CD4-positive, alpha-beta T cell treated with Interferon gamma for 1 hour (primary cell): ENCODE data around the gene UBTF.

ENCODE experiments used
- DNase-seq: peaks from one replicate; pipeline ENCODE4 v3.0.0-alpha.2; 2020

The UBTF gene

GRCh38 chr17:44164476-44164875, 55.0 kb downstream of the UBTF start:
- DNase-seq, result no peak

DNA sequence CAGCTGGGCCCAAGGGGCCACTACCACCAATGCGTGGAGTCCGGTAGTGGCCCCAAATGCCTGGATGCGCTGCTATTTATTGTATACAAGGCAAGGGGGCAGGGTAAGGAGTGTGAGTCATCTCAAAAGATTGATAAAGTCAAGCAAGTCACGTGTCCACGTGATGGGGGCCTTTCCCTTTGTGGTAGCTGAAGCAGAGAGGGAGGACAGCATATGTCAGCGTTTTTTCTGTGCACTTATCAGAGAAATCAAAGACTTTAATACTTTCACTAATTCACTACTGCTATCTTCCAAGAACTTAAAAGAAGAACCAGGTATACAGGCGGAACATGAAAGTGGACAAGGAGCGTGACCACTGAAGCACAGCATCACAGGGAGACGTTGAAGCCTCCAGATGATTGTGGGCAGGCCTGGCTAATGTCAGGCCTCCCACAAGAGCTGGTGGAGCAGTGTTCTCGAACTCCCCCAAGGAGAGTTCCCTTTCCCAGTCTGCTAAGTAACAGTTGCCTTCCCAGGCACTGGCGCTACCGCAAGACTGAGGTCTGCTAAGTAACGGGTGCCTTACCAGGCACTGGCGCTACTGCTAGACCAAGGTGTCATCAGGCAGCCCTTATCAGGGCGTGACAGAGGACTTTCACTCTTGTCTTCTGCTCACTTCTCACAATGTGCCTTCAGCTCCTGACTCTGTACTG, 59.8 kb downstream of the UBTF start:
- DNase-seq, result no peak

- no peak for DNase-seq
Measured at GRCh38 chr17:44155488-44155887, 64.0 kb downstream of the UBTF start.
